DMS 273 treated with DMSO at 0.1 percent for 48 hours (cell line): Measurements from ENCODE around the gene TRIM62.
"Not testable (repeated sequence)": the region's sequence is repeated elsewhere in the genome, so short reads cannot be mapped to it uniquely, and the experiment has no call there.

Experiments
- DNase-seq: peaks from one replicate; lab custom pipeline; 2025; lab: John Stamatoyannopoulos, UW

TRIM62 gene

GRCh38 chr1:33133478-33134105, 48.3 kb downstream of the TRIM62 start:
- peak; percentile 82 for DNase-seq

GRCh38 chr1:33132549-33132948, 49.3 kb downstream of the TRIM62 start:
- no peak for DNase-seq

GRCh38 chr1:33131191-33131590, 50.7 kb downstream of the TRIM62 start:
- no peak for DNase-seq

- DNase-seq = no peak
Observed at GRCh38 chr1:33130297-33130696, 51.5 kb downstream of the TRIM62 start.

GRCh38 chr1:33128781-33129180, 53.1 kb downstream of the TRIM62 start:
- no peak for DNase-seq

GRCh38 chr1:33127001-33127823, 54.6 kb downstream of the TRIM62 start:
- peak; percentile 89 for DNase-seq

- no peak for DNase-seq
Observed at GRCh38 chr1:33126411-33127000, 55.3 kb downstream of the TRIM62 start.

- DNase-seq = not testable (repeated sequence)
Observed at GRCh38 chr1:33124647-33125046, 57.2 kb downstream of the TRIM62 start.

GRCh38 chr1:33123266-33123665, 58.6 kb downstream of the TRIM62 start:
- DNase-seq = no peak

- DNase-seq = no peak
Observed at GRCh38 chr1:33122483-33123178, 59.2 kb downstream of the TRIM62 start.

- no peak for DNase-seq
Observed at GRCh38 chr1:33121728-33122127, 60.1 kb downstream of the TRIM62 start.

- no peak for DNase-seq
Observed at GRCh38 chr1:33120436-33121231, 61.2 kb downstream of the TRIM62 start.

- no peak for DNase-seq
Observed at GRCh38 chr1:33119532-33120217, 62.2 kb downstream of the TRIM62 start.

- no peak for DNase-seq
Observed at GRCh38 chr1:33119050-33119449, 62.8 kb downstream of the TRIM62 start.

GRCh38 chr1:33118274-33118673, 63.6 kb downstream of the TRIM62 start:
- no peak for DNase-seq

- no peak for DNase-seq
Observed at GRCh38 chr1:33117440-33118085, 64.3 kb downstream of the TRIM62 start.

- no peak for DNase-seq
Observed at GRCh38 chr1:33111965-33112364, 69.9 kb downstream of the TRIM62 start.

GRCh38 chr1:33110477-33110876, 71.4 kb downstream of the TRIM62 start:
- DNase-seq = no peak

GRCh38 chr1:33100119-33100415, 81.8 kb downstream of the TRIM62 start:
- DNase-seq = not testable (repeated sequence)

GRCh38 chr1:33099290-33100118, 82.3 kb downstream of the TRIM62 start:
- DNase-seq = no peak
